Fibroblast of peridontal ligament (primary cell): Measurements from ENCODE around the gene COQ2.
A peak's percentile ranks its signal among the peaks of the same experiment; 100 is the strongest.

Experiments
- DNase-seq: peaks from one replicate; pipeline ENCODE4 v3.0.0-alpha.2; 2010; ENCODE audit errors: extremely low read depth

COQ2 gene

DNA sequence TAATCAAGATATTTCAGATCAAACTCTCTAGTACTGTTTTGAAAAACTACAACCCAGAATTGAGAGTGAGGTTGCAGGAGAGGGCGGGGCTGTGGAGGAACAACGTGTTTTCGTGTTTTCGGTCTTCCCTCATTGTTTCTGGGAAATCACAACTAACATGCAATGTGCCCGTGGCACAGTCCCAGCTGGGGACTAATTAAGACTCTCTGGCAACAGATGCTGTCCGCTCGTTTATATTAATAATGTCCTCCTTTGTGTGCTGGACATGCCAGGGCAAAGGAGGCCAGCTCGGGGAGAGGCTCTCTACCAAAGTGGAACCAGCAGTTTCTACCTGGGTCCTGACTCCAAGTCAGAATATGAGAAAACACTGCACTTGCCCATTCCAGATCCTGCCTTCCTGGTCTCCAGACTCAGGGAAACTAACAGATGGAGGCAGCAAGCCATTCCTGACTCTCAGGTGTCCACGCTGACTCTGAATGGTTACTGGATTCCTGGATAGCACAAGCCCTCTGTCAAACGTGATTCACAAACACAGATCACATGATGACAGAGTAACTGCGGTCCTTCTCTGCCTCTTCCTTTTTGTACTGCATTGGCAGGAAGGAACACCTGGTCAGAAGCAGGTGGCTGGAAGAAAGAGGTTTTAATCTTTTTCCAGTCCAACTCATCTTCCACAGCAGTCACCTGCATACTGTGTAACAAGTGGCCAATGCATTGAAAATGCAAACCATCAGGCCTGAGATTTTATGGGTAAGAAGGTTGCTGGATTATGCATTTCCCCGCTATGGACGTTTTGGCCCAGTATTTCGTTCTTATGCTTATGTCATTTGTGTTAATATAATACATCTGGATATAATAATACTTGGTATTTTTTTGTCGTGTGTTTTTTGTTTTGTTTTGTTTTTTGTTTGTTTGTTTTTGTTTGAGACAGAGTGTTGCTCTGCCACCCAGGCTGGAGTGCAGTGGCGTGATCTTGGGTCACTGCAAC lies 65.0 kb downstream of the COQ2 start:
- DNase-seq, result peak; percentile 29

DNA sequence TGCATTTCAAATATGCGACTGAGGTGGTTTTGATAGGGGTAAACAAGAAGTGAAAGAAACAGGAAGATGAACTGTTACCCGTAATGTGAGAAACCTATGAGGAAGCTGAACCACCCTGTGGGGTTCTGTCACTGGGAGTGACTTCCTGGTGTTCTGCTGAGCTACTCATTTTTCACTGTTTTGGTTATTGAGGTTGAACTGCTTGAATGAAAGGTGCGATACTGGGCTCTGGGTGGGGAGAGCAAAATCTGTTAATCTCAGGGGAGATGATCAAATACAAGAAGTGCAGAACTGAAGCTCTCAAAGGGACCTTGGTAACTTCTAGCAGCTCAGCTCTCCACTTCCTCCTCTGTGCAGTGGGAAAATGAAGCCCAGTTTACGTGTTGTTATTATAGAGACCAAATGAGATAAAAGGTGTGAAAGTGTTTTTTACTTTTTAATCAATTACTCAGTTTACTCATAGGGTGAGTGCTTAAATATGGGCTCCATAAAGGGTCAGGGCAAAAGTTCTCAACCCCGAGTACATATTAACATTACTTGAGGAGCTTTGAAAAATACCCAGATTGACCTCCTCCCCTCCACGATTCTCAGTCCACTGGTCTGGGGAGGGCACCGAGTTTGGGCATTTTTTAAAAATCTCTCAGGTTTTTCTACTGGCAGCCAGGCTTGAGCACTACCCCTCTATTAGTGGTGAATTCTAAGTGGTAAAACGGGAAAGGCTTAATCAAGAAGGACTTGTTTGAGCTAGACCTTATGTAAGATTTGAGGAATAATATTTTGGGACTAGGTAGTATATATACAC lies 66.7 kb downstream of the COQ2 start:
- no peak for DNase-seq

DNA sequence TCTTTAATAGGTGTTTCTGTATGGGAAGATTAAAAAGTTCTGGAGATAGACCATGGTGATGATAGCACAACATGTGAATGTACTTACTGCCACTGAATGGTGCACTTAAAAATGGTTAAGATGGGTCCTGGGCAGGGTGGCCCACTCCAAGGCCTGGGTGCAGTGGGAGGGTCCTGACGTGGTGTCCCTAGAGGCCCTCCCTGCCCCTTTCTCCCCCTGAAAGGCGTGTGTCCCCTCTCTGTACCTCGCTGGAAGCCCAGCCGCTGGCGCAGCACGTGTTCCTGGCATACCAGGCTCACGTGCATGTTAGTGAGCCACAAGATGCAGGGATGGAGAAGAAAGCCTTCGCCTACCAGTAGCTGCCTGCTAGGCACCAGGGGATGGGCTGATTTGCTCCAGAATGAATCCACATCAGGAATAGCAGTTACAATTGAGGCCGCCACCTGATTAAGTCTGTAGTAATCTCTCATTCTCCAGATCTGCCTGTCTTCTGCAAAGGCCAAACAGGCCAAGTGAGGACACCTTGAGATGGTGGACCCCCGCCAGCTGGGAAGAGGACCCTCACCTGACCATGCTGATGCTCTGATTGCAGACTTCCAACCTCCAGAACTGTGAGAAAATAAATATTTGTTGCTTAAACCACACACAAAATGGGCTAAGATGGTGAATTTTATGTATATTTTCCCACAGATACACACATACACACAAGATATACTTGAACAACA lies 67.5 kb downstream of the COQ2 start:
- DNase-seq, result no peak

DNA sequence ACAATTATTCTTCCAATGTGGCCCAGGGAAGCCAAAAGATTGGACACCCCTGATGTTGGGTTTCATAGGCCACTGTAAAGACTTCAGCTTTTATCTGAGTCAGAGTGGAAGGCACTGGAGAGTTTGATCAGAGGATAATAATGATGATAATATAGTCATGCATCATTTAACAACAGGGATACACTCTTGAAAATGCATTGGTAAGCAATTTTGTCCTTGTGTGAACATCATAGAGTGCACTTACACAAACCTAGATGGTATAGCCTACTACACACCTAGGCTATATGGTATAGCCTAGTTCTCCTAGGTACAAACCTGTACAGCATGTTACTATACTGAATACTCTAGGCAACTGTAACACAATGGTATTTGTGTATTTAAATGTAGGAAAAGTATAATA lies 70.5 kb downstream of the COQ2 start:
- DNase-seq, result no peak
